Measurements from ENCODE around the gene PKD2.
"Not testable (repeated sequence)": the region's sequence is repeated elsewhere in the genome, so short reads cannot be mapped to it uniquely, and the experiment has no call there.

GRCh38 chr4:88108108-88108465 lies 100.7 kb downstream of the PKD2 start:
- TF ChIP-seq EZH2 (IDR thresholded peaks at IDR 0.05; ENCODE audit: borderline replicate concordance, insufficient read depth, low read depth, low read length, poor library complexity, severe bottlenecking); CTCF (IDR thresholded peaks at IDR 0.05): not testable (repeated sequence)
